GM23338 (cell line): ENCODE results near the gene FRMD3. TPM values are rescaled to one million over a fixed set of nuclear protein-coding genes. Genes with fewer than 3 reads are reported as not detected.

Experiments
- ATAC-seq: fragments of 200-7000 bp; cut with Tn5 transposase; 3 replicates; pipeline ENCODE4 v1.9.1; 2020
- DNase-seq: peaks from one replicate; pipeline ENCODE4 v3.0.0-alpha.2; 2015; ENCODE audit warnings: low spot score
- H2AFZ ChIP-seq: fragments of 200-600 bp; sonication (generic); 2 replicates; pipeline ENCODE4 v1.8.0; 2016; ENCODE audit warnings: antibody characterized with exemption, mild to moderate bottlenecking, moderate library complexity
- H3F3A ChIP-seq: fragments of 200-600 bp; sonication (generic); replicated peaks from 2 replicates; pipeline ENCODE4 v1.8.0; 2017; ENCODE audit warnings: antibody characterized with exemption, mixed run types, low read depth
- H3K27ac ChIP-seq: fragments of 200-600 bp; sonication (generic); 2 replicates; pipeline ENCODE4 v1.6.1; 2016; ENCODE audit warnings: low read depth
- H3K27me3 ChIP-seq: fragments of 200-600 bp; sonication (generic); 2 replicates; pipeline ENCODE4 v1.8.0; 2016; ENCODE audit warnings: mild to moderate bottlenecking, mixed run types, moderate library complexity; ENCODE audit not compliant: insufficient read depth
- H3K36me3 ChIP-seq: fragments of 200-600 bp; sonication (generic); 2 replicates; pipeline ENCODE4 v1.8.0; 2016; ENCODE audit warnings: mild to moderate bottlenecking; ENCODE audit not compliant: insufficient read depth
- H3K4me1 ChIP-seq: fragments of 200-600 bp; sonication (generic); 2 replicates; pipeline ENCODE4 v1.8.0; 2016; ENCODE audit warnings: mild to moderate bottlenecking, moderate library complexity; ENCODE audit not compliant: insufficient read depth
- H3K4me2 ChIP-seq: fragments of 200-600 bp; sonication (generic); 2 replicates; pipeline ENCODE4 v1.7.1; 2017; ENCODE audit warnings: mixed run types
- H3K4me3 ChIP-seq: fragments of 200-600 bp; sonication (generic); 2 replicates; pipeline ENCODE4 v1.6.1; 2016; ENCODE audit warnings: mixed run types
- H3K79me2 ChIP-seq: fragments of 200-600 bp; sonication (generic); replicated peaks from 2 replicates; pipeline ENCODE4 v1.8.0; 2017; ENCODE audit warnings: mild to moderate bottlenecking; ENCODE audit not compliant: insufficient read depth
- H3K9me2 ChIP-seq: fragments of 200-600 bp; sonication (generic); 2 replicates; pipeline ENCODE4 v1.8.0; 2017; ENCODE audit not compliant: insufficient read depth
- H4K20me1 ChIP-seq: fragments of 200-600 bp; sonication (generic); replicated peaks from 2 replicates; pipeline ENCODE4 v1.8.0; 2017; ENCODE audit warnings: mild to moderate bottlenecking; ENCODE audit not compliant: insufficient read depth
- H3K27ac Mint-ChIP-seq: 2 replicates; pipeline ENCODE4 v1.8.0; 2020; ENCODE audit warnings: inconsistent platforms, mild to moderate bottlenecking, moderate library complexity, mixed read lengths
- H3K27me3 Mint-ChIP-seq: 3 replicates; pipeline ENCODE4 v1.8.0; 2022; ENCODE audit warnings: low read depth, mild to moderate bottlenecking, moderate library complexity, mixed read lengths, inconsistent platforms; ENCODE audit not compliant: insufficient read depth, poor library complexity
- H3K36me3 Mint-ChIP-seq: 3 replicates; pipeline ENCODE4 v1.8.0; 2021; ENCODE audit warnings: low read depth, mild to moderate bottlenecking, inconsistent platforms, moderate library complexity, mixed read lengths
- H3K4me1 Mint-ChIP-seq: 3 replicates; pipeline ENCODE4 v1.8.0; 2020; ENCODE audit warnings: mild to moderate bottlenecking, inconsistent platforms, mixed read lengths
- H3K4me3 Mint-ChIP-seq: 3 replicates; pipeline ENCODE4 v1.8.0; 2021; ENCODE audit warnings: moderate library complexity, mild to moderate bottlenecking, inconsistent platforms, mixed read lengths
- H3K9me3 Mint-ChIP-seq: 3 replicates; pipeline ENCODE4 v1.8.0; 2020; ENCODE audit warnings: moderate library complexity, mild to moderate bottlenecking, inconsistent platforms, mixed read lengths
- CTCF ChIP-seq, 2 experiments: fragments of 200-600 bp in 1 of 2; sonication (generic) in 1 of 2; conservative IDR thresholded peaks; 2 replicates each; pipeline versions ENCODE4 v1.5.1 to v1.6.1; 2016 to 2017; ENCODE audit warnings: antibody characterized with exemption in 2 of 2, low read depth in 2 of 2, mild to moderate bottlenecking in 2 of 2, moderate library complexity in 1 of 2
- ETS1 ChIP-seq: IDR thresholded peaks from 2 replicates; pipeline ENCODE4 v1.6.1; 2016; ENCODE audit warnings: antibody characterized with exemption
- EZH2 ChIP-seq: fragments of 200-600 bp; sonication (generic); IDR thresholded peaks from one replicate; pipeline ENCODE4 v1.8.0; 2017; ENCODE audit warnings: antibody characterized with exemption, mild to moderate bottlenecking, low read depth; ENCODE audit not compliant: unreplicated experiment
- EZH2phosphoT487 ChIP-seq: fragments of 200-600 bp; sonication (generic); IDR thresholded peaks from one replicate; pipeline ENCODE4 v1.8.1; 2018; ENCODE audit warnings: antibody characterized with exemption; ENCODE audit not compliant: unreplicated experiment
- JUNB ChIP-seq: IDR thresholded peaks from one replicate; pipeline ENCODE4 v1.6.1; 2016; ENCODE audit warnings: antibody characterized with exemption; ENCODE audit not compliant: unreplicated experiment
- NANOG ChIP-seq: IDR thresholded peaks from 2 replicates; pipeline ENCODE4 v1.6.1; 2016; ENCODE audit warnings: antibody characterized with exemption, borderline replicate concordance
- POLR2AphosphoS5 ChIP-seq: IDR thresholded peaks from 2 replicates; pipeline ENCODE4 v1.6.1; 2016; ENCODE audit warnings: antibody characterized with exemption, low read depth
- REST ChIP-seq: IDR thresholded peaks from one replicate; pipeline ENCODE4 v1.6.1; 2018; ENCODE audit warnings: antibody characterized with exemption; ENCODE audit not compliant: unreplicated experiment
- STAT1 ChIP-seq: IDR thresholded peaks from one replicate; pipeline ENCODE4 v1.6.1; 2016; ENCODE audit warnings: antibody characterized with exemption; ENCODE audit not compliant: unreplicated experiment
- ZNF331 ChIP-seq: fragments of 250-450 bp; sonication (Bioruptor Pico); IDR thresholded peaks from 2 replicates; pipeline ENCODE4 v1.5.0; 2020; ENCODE audit warnings: low read depth, mild to moderate bottlenecking, moderate library complexity
- ZNF462 ChIP-seq: fragments of 250-450 bp; sonication (Bioruptor Pico); IDR thresholded peaks from 2 replicates; pipeline ENCODE4 v1.5.0; 2020; ENCODE audit warnings: mild to moderate bottlenecking, moderate library complexity
- polyA plus RNA-seq: library from polyadenylated mRNA; unstranded; fragments of >200 nt; fragmentation: Nextera tagmentation; extraction: Ambion mirVana; gene quantifications from 2 replicates; pipeline ENCODE4 v1.2.1, GENCODE V29; 2016
- total RNA-seq: library from RNA; depleted of rRNA; stranded (reverse); fragments of >200 nt; shearing (Covaris generic); gene quantifications from 2 replicates; pipeline ENCODE4 v1.2.3, GENCODE V29; 2014

Gene FRMD3
- total and polyA plus RNA-seq, 2 experiments from 2014 or later = 0.47 to 1.2 TPM

- TF ChIP-seq ZNF462 (CRISPR knock-in tag) (no peak), POLR2AphosphoS5 (no peak)
Observed at GRCh38 chr9:83458530-83458929, 79.7 kb downstream of the FRMD3 start (continued).

GRCh38 chr9:83457005-83457404 lies 81.2 kb downstream of the FRMD3 start:
- Mint-ChIP-seq H3K27me3 (peaks cover 2% of the 10 kb centered on the region), H3K36me3 (peaks cover 7% of the 10 kb centered on the region; the same call in 1 of the 3 replicates), H3K9me3 (peaks cover 8% of the 10 kb centered on the region), H3K4me3 (no peak overlapping the region), H3K27ac (no peak overlapping the region), H3K4me1 (no peaks in the 10 kb centered on the region)
- H3K36me3 ChIP-seq = no peaks in the 10 kb centered on the region
- no peaks in the 10 kb centered on the region for H3K27me3 ChIP-seq
- no peaks in the 10 kb centered on the region for H3K79me2 ChIP-seq
- H3K4me2 ChIP-seq = no peak overlapping the region
- H3F3A ChIP-seq = no peaks in the 10 kb centered on the region
- no peak overlapping the region for H3K27ac ChIP-seq
- ATAC-seq = no peak
- no peak overlapping the region for H3K4me3 ChIP-seq
- no peaks in the 10 kb centered on the region for H3K4me1 ChIP-seq
- no peak overlapping the region for H2AFZ ChIP-seq
- no peaks in the 10 kb centered on the region for H4K20me1 ChIP-seq
- no peak for DNase-seq
- H3K9me2 ChIP-seq = peaks cover 4% of the 10 kb centered on the region; the same call in 1 of the 2 replicates
- TF ChIP-seq STAT1 (no peak), REST (no peak), ETS1 (no peak), ZNF331 (CRISPR knock-in tag) (no peak), EZH2 (no peak), JUNB (no peak), CTCF (conservative IDR thresholded peaks at IDR 0.05; ENCODE audit: low read depth in 2 of 2) (no peak), NANOG (no peak), EZH2phosphoT487 (no peak)
